HEK293 (cell line): ENCODE results near the gene VANGL2.

Source experiments
- CTCF ChIA-PET: fragments of 350-600 bp; formaldehyde crosslinking; extraction: SDS; loops from one replicate; lab custom pipeline; 2021; ENCODE audit warnings: antibody characterized with exemption; lab: Yijun Ruan, JAX
- POLR2A ChIA-PET: fragments of 300-600 bp; formaldehyde crosslinking; extraction: SDS; loops from one replicate; lab custom pipeline; 2020; ENCODE audit warnings: antibody characterized with exemption, inconsistent platforms; lab: Yijun Ruan, JAX
- H3K27ac ChIP-seq: fragments of 200-500 bp; sonication (Bioruptor generic); 2 replicates; pipeline ENCODE4 v1.5.1; 2014; ENCODE audit warnings: low read depth, low read length, control low read depth, inconsistent platforms; ENCODE audit errors: extremely low read depth
- H3K36me3 ChIP-seq, 2 experiments: fragments of 200-500 bp in 1 of 2; sonication (Bioruptor generic) in 1 of 2; 1 replicate in 1 of 2; 2 replicates in 1 of 2; pipeline ENCODE4 v1.5.1; 2014 to 2017; ENCODE audit warnings: inconsistent platforms in 2 of 2, low read length in 2 of 2; ENCODE audit not compliant: control insufficient read depth in 2 of 2, insufficient read depth in 1 of 2
- H3K4me1 ChIP-seq: fragments of 200-500 bp; sonication (Bioruptor generic); 2 replicates; pipeline ENCODE4 v1.5.1; 2014; ENCODE audit warnings: mild to moderate bottlenecking, low read length, inconsistent platforms; ENCODE audit not compliant: control insufficient read depth, insufficient read depth
- H3K4me3 ChIP-seq: 2 replicates; pipeline ENCODE4 v1.5.1; 2011; ENCODE audit warnings: low read depth, mild to moderate bottlenecking, control low read depth, low read length, moderate library complexity
- H3K9me3 ChIP-seq: fragments of 200-500 bp; sonication (Bioruptor generic); 2 replicates; pipeline ENCODE4 v1.5.1; 2014; ENCODE audit warnings: low read depth, low read length, inconsistent platforms; ENCODE audit not compliant: control insufficient read depth, insufficient read depth
- KLF10 ChIP-seq: fragments of 450-650 bp; IDR thresholded peaks from 2 replicates; pipeline ENCODE4 v1.5.1; 2018; ENCODE audit warnings: missing biosample characterization, mild to moderate bottlenecking, missing genetic modification characterization
- KLF16 ChIP-seq: fragments of 450-650 bp; formaldehyde crosslinking; IDR thresholded peaks from 2 replicates; pipeline ENCODE4 v1.5.1; 2017; ENCODE audit warnings: missing biosample characterization, missing genetic modification characterization
- KLF7 ChIP-seq: fragments of 450-650 bp; formaldehyde crosslinking; IDR thresholded peaks from 2 replicates; pipeline ENCODE4 v1.5.1; 2016; ENCODE audit warnings: missing biosample characterization, missing genetic modification characterization, borderline replicate concordance
- PBX3 ChIP-seq: sonication (generic); formaldehyde crosslinking; IDR thresholded peaks from 2 replicates; pipeline ENCODE4 v1.8.1; 2022; ENCODE audit warnings: mild to moderate bottlenecking, moderate library complexity, missing genetic modification reagents
- SCRT1 ChIP-seq: fragments of 450-650 bp; formaldehyde crosslinking; IDR thresholded peaks from 2 replicates; pipeline ENCODE4 v1.5.1; 2016; ENCODE audit warnings: missing biosample characterization, missing genetic modification characterization, borderline replicate concordance
- SP7 ChIP-seq: fragments of 450-650 bp; formaldehyde crosslinking; IDR thresholded peaks from 2 replicates; pipeline ENCODE4 v1.5.1; 2016; ENCODE audit warnings: missing biosample characterization, missing genetic modification characterization
- TCF7L2 ChIP-seq: IDR thresholded peaks from 2 replicates; pipeline ENCODE4 v1.6.1; 2011; ENCODE audit warnings: low read depth, mild to moderate bottlenecking, inconsistent platforms, low read length, moderate library complexity, borderline replicate concordance
- TRIM28 ChIP-seq: IDR thresholded peaks from 2 replicates; pipeline ENCODE4 v1.6.1; 2011; ENCODE audit warnings: low read length, control low read depth, borderline replicate concordance
- YY1 ChIP-seq: fragments of 450-650 bp; formaldehyde crosslinking; IDR thresholded peaks from 2 replicates; pipeline ENCODE4 v1.5.1; 2018; ENCODE audit warnings: missing biosample characterization, missing genetic modification characterization
- ZBTB21 ChIP-seq: fragments of 450-650 bp; formaldehyde crosslinking; IDR thresholded peaks from 2 replicates; pipeline ENCODE4 v1.5.1; 2017; ENCODE audit warnings: missing biosample characterization, missing genetic modification characterization
- ZBTB7A ChIP-seq: fragments of 450-650 bp; formaldehyde crosslinking; IDR thresholded peaks from 2 replicates; pipeline ENCODE4 v1.5.1; 2016; ENCODE audit warnings: low read depth, missing biosample characterization, missing genetic modification characterization
- ZFHX2 ChIP-seq: fragments of 450-650 bp; formaldehyde crosslinking; conservative IDR thresholded peaks from 2 replicates; pipeline ENCODE4 v1.5.1; 2016; ENCODE audit warnings: missing biosample characterization, missing genetic modification characterization
- ZFP41 ChIP-seq: fragments of 450-650 bp; formaldehyde crosslinking; IDR thresholded peaks from 2 replicates; pipeline ENCODE4 v1.5.1; 2016; ENCODE audit warnings: missing biosample characterization, missing genetic modification characterization, borderline replicate concordance
- ZIC2 ChIP-seq: fragments of 450-650 bp; formaldehyde crosslinking; IDR thresholded peaks from 2 replicates; pipeline ENCODE4 v1.5.1; 2016; ENCODE audit warnings: missing biosample characterization, missing genetic modification characterization
- ZNF133 ChIP-seq: fragments of 450-650 bp; formaldehyde crosslinking; IDR thresholded peaks from 2 replicates; pipeline ENCODE4 v1.5.1; 2016; ENCODE audit warnings: missing biosample characterization, missing genetic modification characterization
- ZNF146 ChIP-seq: fragments of 450-650 bp; formaldehyde crosslinking; IDR thresholded peaks from 2 replicates; pipeline ENCODE4 v1.5.1; 2016; ENCODE audit warnings: missing biosample characterization, missing genetic modification characterization
- ZNF19 ChIP-seq: fragments of 450-650 bp; formaldehyde crosslinking; IDR thresholded peaks from 2 replicates; pipeline ENCODE4; 2016; ENCODE audit warnings: missing biosample characterization, missing genetic modification characterization, low read depth
- ZNF202 ChIP-seq: fragments of 450-650 bp; formaldehyde crosslinking; IDR thresholded peaks from 2 replicates; pipeline ENCODE4 v1.5.1; 2016; ENCODE audit warnings: missing biosample characterization, missing genetic modification characterization, borderline replicate concordance
- ZNF211 ChIP-seq: fragments of 450-650 bp; formaldehyde crosslinking; IDR thresholded peaks from 2 replicates; pipeline ENCODE4 v1.5.1; 2016; ENCODE audit warnings: low read depth, missing biosample characterization, missing genetic modification characterization
- ZNF23 ChIP-seq: fragments of 450-650 bp; formaldehyde crosslinking; IDR thresholded peaks from 2 replicates; pipeline ENCODE4 v1.5.1; 2016; ENCODE audit warnings: missing biosample characterization, missing genetic modification characterization, borderline replicate concordance
- ZNF248 ChIP-seq: fragments of 450-650 bp; formaldehyde crosslinking; IDR thresholded peaks from 2 replicates; pipeline ENCODE4 v1.5.1; 2017; ENCODE audit warnings: missing biosample characterization, missing genetic modification characterization
- ZNF302 ChIP-seq: fragments of 450-650 bp; formaldehyde crosslinking; IDR thresholded peaks from 2 replicates; pipeline ENCODE4 v1.5.1; 2016; ENCODE audit warnings: missing biosample characterization, missing genetic modification characterization, low read depth
- ZNF426 ChIP-seq: fragments of 450-650 bp; formaldehyde crosslinking; IDR thresholded peaks from 2 replicates; pipeline ENCODE4 v1.5.1; 2017; ENCODE audit warnings: missing biosample characterization, missing genetic modification characterization, mild to moderate bottlenecking, inconsistent platforms, moderate library complexity
- ZNF580 ChIP-seq: fragments of 450-650 bp; formaldehyde crosslinking; IDR thresholded peaks from 2 replicates; pipeline ENCODE4 v1.5.1; 2016; ENCODE audit warnings: missing biosample characterization, missing genetic modification characterization
- ZNF596 ChIP-seq: fragments of 450-650 bp; IDR thresholded peaks from 2 replicates; pipeline ENCODE4 v1.5.0; 2018; ENCODE audit warnings: missing biosample characterization, mild to moderate bottlenecking, missing genetic modification characterization, moderate library complexity
- ZNF610 ChIP-seq: fragments of 450-650 bp; formaldehyde crosslinking; IDR thresholded peaks from 2 replicates; pipeline ENCODE4 v1.5.1; 2016; ENCODE audit warnings: missing biosample characterization, missing genetic modification characterization, borderline replicate concordance
- ZNF624 ChIP-seq: fragments of 450-650 bp; formaldehyde crosslinking; IDR thresholded peaks from 2 replicates; pipeline ENCODE4 v1.5.1; 2017; ENCODE audit warnings: missing biosample characterization, missing genetic modification characterization
- ZNF645 ChIP-seq: fragments of 450-650 bp; formaldehyde crosslinking; IDR thresholded peaks from 2 replicates; pipeline ENCODE4; 2016; ENCODE audit warnings: missing biosample characterization, missing genetic modification characterization
- ZNF664 ChIP-seq: fragments of 450-650 bp; formaldehyde crosslinking; IDR thresholded peaks from 2 replicates; pipeline ENCODE4 v1.5.1; 2016; ENCODE audit warnings: missing biosample characterization, missing genetic modification characterization

Gene VANGL2

GRCh38 chr1:160369087-160369486 is 31.3 kb upstream of the VANGL2 start:
- H3K9me3 ChIP-seq = no peaks in the 10 kb centered on the region
- POLR2A ChIA-PET = no interaction called here
- no peak overlapping the region for H3K27ac ChIP-seq
- TF ChIP-seq SP7 (tag by site-specific recombination) = no peak
- TF ChIP-seq ZBTB7A (tag by site-specific recombination) = no peak
- peak; percentile 61; the same call in 1 of the 2 replicates for TF ChIP-seq ZNF146 (tag by site-specific recombination)
- H3K4me1 ChIP-seq = no peaks in the 10 kb centered on the region
- no peaks in the 10 kb centered on the region for H3K36me3 ChIP-seq
- no peak overlapping the region for H3K4me3 ChIP-seq
- CTCF ChIA-PET = interaction anchor here (1.2 kb wide), 1 partner anchor 12 kb away, joined by 3 read pairs; no protein-coding TSS in a partner anchor

- H3K4me3 ChIP-seq = no peak overlapping the region
- no peaks in the 10 kb centered on the region for H3K4me1 ChIP-seq
- ChIA-PET CTCF (interaction anchor here (0.5 to 1.6 kb wide), 7 partner anchors 18 to 328 kb away, joined by 3 to 7 read pairs (median 3); no protein-coding TSS in a partner anchor), POLR2A (no interaction called here)
- H3K27ac ChIP-seq = no peak overlapping the region
- no peaks in the 10 kb centered on the region for H3K36me3 ChIP-seq
- H3K9me3 ChIP-seq = no peaks in the 10 kb centered on the region
- TF ChIP-seq ZNF580 (tag by site-specific recombination) (no peak), ZBTB21 (tag by site-specific recombination) (no peak), ZNF664 (tag by site-specific recombination) (no peak), ZNF211 (tag by site-specific recombination) (no peak), ZNF202 (tag by site-specific recombination) (no peak), ZNF426 (tag by site-specific recombination) (no peak), YY1 (tag by site-specific recombination) (no peak), ZFP41 (no peak), ZIC2 (tag by site-specific recombination) (no peak), KLF16 (tag by site-specific recombination) (no peak), ZNF645 (no peak), TRIM28 (no peak)
- TF ChIP-seq, all 188 proteins: peak for 0
These were observed 29.6 kb upstream of the VANGL2 start for GRCh38 chr1:160370561-160371345.

- ChIA-PET POLR2A (no interaction called here), CTCF (interaction anchor here (0.5 to 1.6 kb wide), 6 partner anchors 19 to 328 kb away, joined by 3 to 7 read pairs (median 3); no protein-coding TSS in a partner anchor)
- Histone ChIP-seq H3K36me3 (no peaks in the 10 kb centered on the region), H3K4me1 (no peaks in the 10 kb centered on the region), H3K9me3 (no peaks in the 10 kb centered on the region), H3K4me3 (no peak overlapping the region), H3K27ac (no peak overlapping the region)
- TF ChIP-seq YY1 (tag by site-specific recombination) = no peak
- no peak for TF ChIP-seq SCRT1
- TF ChIP-seq ZNF23 (tag by site-specific recombination) = no peak
- TF ChIP-seq TCF7L2 = no peak
- TF ChIP-seq KLF10 (tag by site-specific recombination) = no peak
- no peak for TF ChIP-seq ZFHX2 (tag by site-specific recombination)
- no peak for TF ChIP-seq ZNF624 (tag by site-specific recombination)
- TF ChIP-seq ZNF133 (tag by site-specific recombination) = no peak
- no peak for TF ChIP-seq KLF7 (tag by site-specific recombination)
- TF ChIP-seq PBX3 (CRISPR knock-in tag) = no peak
- no peak for TF ChIP-seq ZNF248
- no peak for TF ChIP-seq ZNF610 (tag by site-specific recombination)
- no peak for TF ChIP-seq ZNF19
- no peak for TF ChIP-seq ZNF596 (tag by site-specific recombination)
- no peak for TF ChIP-seq ZNF302 (tag by site-specific recombination)
These were observed 29.1 kb upstream of the VANGL2 start for GRCh38 chr1:160371346-160371631.
